Colon (tissue), 2 donors: ENCODE data around the gene PRKN.
"Not testable (repeated sequence)": the region's sequence is repeated elsewhere in the genome, so short reads cannot be mapped to it uniquely, and the experiment has no call there.

ENCODE experiments used
- FAIRE-seq: peaks from 2 replicates; lab custom pipeline; 2012; peaks lifted over from hg19 to GRCh38; lab: Jason Lieb, UNC
- donor health status: control.
- donor health status: control.

Gene PRKN

DNA sequence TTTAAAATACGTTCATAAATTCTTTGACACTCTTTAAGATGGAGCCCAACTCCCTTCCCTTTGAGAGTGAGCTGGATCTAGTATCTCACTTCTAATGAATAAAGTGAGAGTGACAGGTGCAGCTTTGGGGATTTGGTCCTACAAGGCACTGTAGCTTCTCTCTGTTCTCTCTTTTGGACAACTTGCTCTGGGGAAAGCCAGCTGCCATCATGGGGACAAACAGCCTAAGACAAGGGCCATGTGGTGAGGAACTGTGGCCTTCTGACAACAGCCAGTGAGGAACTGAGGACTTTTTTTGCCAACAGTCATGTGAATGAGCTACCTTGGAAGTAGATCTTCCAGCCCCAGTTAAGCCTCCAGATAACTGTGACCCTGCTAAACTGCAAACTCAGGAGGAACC lies 1180.9 kb downstream of the PRKN start:
- FAIRE-seq, result no peak

DNA sequence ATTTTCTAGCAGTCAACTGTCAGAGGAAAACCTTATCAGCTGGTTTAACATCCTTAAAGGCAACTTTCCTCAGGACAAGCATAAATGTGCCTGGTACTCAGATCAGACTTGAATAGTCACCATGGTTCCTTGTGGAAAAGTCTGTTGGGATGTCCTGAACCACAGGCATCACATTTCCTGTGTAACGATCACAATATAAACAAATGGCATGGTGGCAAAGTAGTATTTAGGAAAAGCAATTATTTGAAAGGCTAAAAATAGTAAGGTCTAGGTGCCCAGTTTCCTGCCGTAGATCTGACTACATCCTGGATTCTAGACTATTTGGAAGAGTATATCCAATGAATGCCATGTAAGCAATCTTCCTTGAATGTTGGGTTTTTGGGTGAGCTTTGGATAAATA lies 1181.8 kb downstream of the PRKN start:
- FAIRE-seq, result no peak

DNA sequence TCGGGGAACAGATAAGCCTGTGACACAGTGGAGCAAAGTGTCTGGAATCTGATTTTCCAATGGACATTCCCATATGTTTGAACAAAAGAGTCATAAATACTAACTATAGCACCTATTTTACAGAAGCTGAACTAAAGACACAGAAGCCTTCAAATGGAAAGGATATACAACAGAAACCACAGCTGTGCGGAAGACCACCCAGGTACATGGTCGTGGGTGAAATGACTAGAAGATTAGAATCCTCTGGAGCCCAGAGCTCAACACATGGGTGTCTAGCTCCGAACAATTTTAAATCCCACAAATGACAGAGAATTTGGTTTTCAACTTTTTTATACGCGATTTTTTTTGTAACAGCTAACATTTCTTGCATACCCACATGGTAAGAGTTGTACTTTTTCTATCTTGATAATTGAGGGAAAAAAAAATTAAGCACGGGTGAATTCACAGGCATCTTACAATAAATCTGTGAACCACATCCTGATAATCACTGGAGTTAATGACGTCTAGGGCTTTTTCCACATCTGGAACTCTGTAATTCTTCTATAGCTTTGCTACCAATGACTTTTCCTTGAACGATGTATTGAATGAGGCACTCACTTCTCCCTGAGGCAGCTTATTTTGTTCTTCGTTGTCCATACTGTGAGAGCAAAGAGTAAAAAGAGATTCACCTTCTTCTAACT lies 1182.6 kb downstream of the PRKN start:
- FAIRE-seq, result no peak

DNA sequence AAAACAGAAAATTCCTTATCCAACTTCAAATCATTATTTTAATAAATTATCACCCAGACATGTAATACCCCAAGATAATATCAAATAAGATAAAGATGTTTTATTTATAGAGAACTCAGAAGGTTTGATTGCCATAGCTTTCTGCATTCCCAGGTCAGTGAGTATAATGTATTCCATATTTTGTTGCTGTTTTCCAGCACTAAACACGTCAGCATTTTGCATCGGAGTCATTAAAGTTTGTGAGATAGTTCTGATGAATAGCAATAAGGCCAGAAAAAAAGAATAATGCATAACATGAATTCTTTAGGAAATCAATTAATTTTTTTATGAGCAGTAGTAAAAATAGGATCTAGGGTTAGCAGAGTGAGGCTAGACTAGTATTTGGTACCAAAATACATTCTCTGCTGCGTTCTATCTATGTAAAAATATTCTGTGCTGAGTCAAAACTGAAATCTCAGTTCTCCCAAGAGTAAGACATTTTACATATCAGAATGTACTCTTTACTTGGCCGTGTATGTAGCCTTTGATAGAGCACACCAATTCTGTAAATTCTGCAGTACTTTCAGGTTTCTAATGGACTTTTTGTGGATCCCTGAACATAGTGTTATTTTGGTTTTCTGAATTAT lies 1183.8 kb downstream of the PRKN start:
- FAIRE-seq, result no peak

DNA sequence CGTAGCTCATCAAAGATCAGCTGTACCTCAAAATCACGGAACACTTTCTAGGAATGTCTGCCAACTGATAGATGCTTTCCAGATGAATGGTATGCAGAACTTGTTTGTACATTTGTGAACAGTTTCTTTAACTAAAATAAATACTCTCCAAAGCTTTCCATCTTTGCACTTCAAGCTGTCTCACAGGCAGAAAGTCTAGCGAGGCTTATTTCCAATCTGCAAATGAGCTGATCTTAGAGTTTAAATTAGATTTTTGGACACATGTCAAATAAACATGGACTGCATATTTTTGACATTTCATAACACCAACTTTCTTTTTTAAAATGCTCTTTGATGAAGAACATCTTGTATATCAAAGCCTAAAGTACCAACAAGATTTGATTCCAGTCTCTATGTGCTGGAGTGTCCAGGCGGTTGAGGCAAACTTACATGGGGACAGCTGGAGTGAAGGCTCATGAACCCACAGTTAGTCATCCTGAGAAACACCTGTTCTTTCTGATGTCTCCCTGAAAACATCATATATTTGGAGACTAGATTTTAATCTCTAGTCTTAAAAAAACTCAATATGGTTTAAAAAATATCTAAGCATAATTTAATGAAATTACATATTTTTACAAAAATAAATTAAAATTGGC lies 1185.1 kb downstream of the PRKN start:
- no peak for FAIRE-seq

DNA sequence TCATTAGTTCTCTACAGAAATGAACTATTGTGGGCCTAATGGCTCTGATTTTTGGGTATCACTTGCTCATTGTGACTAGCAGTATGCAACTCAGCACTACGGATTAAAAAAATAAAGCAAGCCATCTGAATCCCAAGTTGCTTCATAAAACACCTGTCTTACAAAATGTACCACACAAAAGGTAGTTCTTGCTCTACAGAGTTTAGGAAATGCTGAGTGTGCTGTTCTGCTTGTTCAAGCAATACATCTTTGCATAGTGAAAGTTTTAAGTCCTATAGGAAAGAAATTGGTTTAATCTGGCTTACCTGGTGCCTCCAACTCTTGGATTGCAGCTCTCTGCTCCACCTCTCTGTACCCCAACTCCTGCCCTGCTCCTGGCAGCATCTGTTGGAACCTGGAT lies 1187.0 kb downstream of the PRKN start:
- FAIRE-seq, result no peak

DNA sequence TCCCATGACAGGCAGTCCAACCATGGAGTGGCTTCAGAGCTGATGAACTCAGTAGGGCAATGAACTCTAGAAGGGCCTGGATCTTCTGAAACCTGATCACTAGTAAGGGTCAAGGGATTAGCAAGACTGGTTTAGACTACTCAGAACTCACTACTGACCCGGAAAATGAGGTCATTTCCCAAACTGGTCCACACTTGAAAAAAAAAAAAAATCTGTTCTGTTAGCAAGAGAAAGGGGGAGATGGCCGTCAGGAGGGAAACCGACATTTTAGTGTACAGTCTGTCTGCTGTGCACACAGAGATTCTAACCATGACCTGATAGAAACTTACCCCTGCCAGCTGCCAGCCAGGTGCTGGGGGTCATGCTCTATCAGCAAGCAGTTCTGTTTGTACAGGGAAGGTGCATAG lies 1191.3 kb downstream of the PRKN start:
- FAIRE-seq, result no peak

DNA sequence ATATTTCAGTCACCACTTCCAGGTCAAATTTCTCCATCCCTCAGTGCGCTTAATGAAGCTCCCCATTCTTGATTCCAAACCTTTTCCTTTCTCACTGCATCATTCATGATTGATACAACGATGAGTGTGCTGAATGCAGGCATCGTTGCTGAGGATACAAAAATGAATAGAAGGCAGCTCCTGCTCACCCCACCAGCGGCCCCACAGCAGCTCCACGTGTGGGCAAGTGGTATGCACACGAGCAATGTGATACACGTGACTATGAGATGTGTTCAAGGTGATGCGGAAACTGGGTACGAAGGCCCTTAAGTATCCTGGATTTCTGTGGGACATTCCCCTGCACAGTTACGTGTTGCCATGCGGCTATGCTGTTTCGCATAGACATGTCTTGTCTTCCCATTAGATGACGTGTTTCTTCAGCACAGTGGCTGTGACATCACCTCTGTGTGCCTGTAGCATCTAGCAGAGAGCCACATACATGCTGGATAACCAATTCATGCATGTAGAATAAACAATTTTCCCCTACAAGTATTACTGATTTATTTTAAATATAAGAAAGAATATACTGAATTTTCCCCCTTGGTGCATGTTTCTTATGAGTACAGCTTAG lies 1193.2 kb downstream of the PRKN start:
- FAIRE-seq, result no peak

DNA sequence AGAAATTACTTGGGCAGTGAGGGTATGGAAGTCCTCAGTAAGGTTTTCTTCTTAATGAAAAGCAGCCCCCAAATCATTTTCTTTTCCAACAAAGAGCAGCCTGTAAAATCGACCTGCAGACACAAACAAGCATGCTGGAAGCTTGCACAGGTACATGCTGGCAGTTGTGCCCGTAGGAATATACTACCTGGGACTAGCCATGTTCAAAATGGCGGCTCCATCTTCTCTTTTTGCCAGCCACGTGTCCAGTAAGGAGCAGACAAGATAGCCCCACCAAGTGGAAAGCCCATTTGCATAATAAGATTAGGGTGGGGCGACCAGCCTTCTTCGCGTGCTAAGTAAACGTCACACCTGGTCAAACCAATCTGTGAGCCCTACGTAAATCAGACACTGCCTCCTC lies 1194.3 kb downstream of the PRKN start:
- no peak for FAIRE-seq

DNA sequence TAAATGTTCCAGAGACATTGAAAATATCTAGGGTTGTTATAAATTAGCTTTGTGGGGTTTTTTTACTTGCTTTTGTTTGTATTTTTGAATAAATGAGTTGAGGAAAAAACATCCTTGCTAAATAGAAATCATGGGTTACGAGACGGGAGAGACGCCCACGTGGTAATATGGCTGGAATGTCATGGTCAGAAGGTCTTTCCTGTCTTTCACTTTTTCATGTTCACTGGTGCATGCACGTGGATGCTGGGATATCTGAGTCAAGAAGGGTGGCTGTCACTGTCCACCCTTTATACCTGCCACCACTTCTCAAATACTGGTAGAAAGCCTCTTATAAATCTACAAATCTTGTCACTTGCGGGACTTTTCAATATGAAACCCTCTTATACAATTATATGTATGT lies 1195.0 kb downstream of the PRKN start:
- no peak for FAIRE-seq

DNA sequence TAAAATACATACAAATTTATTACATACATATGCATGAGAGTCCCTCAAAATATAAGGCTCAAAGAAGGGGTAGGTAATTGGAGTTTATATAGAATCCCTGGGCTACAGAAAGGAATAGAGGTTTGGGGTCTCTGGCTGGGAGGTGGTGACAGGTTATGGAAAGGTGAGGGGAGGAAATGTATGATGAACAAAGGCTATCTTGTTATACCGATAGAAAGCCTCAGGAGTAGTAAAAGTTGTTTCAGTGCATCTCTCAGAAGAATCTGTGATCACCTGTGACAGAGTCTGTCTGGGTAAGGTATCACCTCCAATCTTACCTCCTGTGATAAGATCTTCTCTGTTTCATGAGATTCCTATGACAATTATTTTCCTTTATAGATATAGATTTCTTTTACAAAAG lies 1200.8 kb downstream of the PRKN start:
- FAIRE-seq, result no peak

DNA sequence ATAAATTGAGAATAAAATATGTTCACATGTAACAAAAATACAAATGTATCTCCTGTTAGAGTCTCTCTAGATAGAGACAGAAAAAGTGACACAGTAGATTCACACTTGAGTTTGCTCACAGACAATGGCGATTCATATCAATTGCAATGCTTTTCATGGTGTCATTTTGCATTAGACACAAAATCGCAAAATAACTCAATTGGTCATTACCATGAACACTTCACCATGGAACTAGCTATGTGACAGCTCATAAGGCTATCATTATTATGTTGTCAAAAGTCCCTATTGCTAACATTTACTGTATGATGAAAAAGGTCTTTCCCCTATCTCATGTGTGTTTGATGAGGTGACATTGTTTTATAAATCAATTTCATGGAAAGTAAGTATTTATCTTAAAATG lies 1204.2 kb downstream of the PRKN start:
- no peak for FAIRE-seq

DNA sequence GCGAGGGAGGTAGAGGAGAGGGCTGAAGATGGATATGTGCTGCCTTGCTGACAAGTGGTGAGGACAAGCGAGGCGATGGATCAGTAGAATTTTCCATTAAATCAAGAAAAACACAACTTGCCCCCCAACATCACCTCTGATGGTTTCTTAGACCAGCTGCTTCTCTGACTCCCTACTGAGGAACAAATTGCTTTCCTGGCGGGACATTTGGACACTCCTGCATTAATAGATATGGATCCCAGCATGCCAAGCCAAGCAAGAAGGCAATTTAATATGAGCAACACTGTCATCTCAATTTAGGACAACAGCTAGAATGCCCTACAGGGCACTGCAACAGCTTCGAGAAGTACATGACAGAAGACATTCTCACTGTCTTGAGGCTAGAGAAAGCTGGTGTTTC lies 1205.3 kb downstream of the PRKN start:
- no peak for FAIRE-seq

DNA sequence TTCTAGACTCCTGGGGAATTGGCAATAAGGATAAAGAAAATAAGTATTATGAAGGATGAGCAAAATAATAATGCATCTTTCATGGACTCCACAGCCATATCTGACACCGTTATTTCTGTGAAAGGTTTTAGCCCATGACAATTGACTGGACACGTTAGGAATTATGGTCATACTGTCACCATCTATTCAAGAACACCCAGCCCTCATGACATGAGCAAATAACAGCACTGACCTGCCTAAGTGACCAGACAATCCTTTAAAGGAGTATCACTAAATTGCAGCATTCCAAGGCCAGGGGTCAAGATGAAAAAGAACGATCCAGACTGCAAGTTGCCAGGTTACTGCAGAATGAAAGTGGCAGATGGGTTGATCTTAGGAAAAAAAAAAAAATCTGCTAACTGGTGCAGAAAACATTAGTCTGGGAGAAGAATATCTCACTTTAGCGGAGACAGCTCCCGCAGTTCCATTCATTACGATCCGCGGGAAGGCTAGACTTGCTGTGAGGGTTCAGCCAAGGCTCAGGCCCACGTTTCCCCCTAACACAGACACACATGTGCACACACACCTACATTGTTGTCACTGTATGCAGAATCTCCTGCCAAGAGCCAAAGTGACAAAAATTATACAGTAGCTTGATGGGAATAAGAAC lies 1216.0 kb downstream of the PRKN start:
- no peak for FAIRE-seq

DNA sequence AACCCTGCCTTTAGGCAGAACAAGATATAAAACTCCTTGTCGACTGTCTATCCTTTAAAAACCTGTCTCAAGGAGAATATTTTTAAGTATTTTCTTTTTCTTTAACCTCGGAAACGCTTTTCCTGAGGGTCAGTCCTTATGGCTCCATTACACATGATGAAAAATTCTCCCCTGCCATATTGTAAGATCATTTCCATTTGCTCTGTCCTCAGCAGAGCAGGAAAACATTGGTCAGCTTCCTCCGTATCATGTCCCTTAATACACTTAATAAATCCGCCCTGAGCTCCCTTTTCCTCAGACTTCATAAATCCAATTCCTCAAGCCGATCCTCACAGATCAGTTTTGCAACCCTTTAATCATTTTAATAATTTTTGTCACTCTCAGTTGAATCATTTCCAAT lies 1219.2 kb downstream of the PRKN start:
- no peak for FAIRE-seq

DNA sequence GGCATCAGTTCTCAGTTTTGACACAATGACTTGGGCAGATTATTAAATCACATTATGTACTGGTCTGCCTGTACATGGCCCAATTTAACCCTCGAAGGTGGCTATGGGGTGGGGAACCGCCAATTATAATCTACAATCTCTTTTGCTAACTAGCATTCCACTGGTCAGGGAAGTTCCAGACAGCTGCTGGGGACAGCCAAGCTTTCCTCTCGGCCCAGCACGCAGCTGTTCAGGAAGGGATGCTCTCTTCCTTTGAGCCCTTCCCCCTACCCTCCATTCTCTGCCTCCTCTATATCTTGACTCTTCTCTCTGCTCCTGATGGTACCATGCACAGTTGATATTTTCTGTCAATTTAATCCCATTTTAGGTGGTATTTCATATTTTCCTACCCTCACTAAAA lies 1220.2 kb downstream of the PRKN start:
- no peak for FAIRE-seq

DNA sequence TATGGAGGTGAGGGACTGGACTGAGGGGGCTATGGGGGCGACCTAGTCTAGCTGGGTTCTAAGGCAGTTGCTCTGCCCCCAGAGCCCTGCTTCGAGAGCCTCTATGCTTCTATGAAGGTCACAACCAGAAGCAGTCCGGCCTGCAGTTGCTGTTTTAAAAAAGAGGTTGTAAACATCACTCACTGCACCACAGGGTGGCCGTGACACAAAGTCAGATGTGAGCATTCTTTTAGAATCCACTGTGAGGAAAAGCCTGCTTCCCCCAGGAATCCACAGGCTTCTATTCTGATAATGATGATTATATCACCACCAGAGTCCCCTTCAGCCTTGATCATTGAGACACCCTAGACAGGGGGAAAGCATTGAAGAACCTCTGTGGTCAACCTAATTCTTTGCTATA lies 1224.0 kb downstream of the PRKN start:
- FAIRE-seq, result no peak

DNA sequence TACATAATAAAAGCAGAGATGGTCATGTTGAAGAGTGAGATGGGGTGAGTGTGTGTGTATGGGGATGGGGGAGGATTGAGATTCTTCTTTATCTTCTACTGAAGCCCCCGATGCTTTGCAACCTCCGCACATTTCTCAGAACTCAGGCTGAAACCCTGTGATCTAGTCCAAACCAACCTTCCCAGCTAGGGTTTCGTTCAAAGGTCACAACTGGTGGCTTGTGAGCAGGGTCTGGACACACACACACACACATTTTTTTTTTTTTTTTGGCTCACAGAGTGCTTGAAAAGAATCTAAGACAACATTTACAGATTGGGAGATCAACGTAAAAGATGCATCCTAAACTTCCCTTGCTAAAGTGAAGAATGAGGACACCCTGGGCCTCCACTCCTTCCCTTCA lies 1228.7 kb downstream of the PRKN start:
- no peak for FAIRE-seq

DNA sequence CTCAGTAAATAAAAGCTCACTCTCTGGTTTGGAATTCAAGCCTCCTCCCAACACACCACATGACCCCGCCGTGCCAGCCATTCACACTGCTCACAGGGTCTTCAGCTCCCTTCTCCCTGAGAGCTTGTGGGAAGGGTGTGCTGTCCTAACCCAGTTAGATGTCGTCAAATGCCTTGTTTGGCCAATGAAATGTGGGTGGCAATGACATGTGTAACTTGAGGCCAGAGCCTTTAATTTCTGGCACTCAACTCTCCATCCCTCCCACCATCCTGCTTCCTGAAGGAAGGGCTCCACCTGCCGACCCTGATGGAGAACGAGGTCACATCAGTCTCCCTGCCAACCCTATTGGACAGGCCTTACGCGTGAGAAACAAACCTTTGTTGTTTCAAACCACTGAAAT lies 1229.2 kb downstream of the PRKN start:
- no peak for FAIRE-seq

DNA sequence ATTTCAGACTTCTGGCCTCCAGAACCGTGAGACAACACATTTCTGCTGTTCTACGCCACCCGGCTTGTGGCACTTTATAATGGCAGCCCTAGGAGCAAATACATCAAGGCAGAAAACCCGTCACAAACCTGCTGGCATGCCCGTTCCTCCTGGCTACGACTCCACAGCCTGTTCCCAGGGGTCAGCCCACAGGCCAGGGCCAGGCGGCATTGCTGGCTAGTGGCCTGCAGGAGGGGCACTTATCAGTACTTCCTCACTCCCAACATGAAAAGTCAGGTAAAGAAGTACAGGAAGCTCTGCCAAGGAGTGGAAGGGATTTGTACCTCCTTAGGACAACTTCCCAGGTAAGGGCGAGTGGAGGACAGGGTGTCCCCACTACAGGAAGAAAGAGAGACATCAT lies 1230.6 kb downstream of the PRKN start:
- FAIRE-seq, result no peak

DNA sequence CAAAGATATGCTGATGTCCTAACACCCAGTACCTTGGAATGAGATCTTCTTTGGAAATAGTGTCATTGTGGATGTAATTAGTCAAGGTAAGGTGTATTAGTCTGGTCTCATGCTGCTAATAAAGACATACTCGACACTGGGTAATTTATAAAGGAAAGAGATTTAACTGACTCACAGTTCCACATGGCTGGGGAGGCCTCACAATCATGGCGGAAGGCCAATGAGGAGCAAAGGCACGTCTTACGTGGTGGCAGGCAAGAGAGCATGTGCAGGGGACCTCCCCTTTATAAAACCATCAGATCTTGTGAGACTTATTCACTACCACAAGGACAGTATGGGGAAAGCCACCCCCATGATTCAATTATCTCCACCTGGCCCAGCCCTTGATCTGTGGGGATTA lies 1231.3 kb downstream of the PRKN start:
- not testable (repeated sequence) for FAIRE-seq

DNA sequence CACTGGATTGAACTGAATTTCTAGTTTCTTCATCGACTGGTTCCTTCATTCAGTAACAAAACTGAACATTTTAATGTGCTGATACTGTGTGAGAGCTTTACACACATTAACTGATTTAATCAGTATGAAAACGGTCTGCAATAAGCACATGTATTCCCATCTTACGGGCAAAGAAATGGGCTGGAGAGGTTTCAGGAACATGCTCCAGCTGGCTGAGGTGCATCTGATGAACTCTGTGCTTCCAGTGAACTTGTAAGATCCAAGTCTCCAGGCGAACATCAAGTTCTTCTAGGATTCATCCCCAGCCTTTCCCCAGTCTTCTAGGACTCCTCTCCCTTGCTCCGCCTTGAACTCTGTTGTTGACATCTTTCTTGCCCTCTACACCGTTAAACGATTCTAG lies 1233.0 kb downstream of the PRKN start:
- FAIRE-seq, result no peak

DNA sequence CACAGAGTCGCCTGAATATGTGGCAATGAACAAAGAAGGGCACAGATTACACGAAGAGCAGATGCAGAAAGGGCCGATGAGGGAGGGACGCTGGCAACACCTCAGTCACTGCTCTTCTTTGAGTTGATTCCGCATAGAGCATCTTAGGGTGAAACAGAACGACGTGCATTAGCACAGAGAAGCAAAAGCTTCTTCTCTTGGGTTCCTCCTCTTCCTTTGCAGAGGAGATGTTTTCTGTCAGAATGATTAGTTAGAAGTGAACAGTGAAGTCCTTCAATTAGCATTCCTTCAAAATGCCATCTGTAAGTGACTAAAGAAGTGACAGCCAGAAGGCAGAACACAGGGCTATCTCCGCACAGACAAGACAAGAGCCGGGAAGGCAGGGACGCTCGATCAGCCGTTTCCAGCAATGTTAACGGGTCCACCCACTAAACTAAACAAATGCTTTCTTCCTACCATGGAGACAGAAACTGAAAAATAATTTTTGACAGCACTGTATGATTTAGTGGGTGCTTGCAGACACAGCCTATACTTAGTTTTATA lies 1233.9 kb downstream of the PRKN start:
- FAIRE-seq, result no peak
